Activated CD8-positive, alpha-beta T cell treated with anti-CD3 and anti-CD28 coated beads for 36 hours (primary cell): ENCODE measurements around the gene DRC7. TPM values are rescaled to one million over a fixed set of nuclear protein-coding genes. Genes with fewer than 3 reads are reported as not detected.

Experiments used
- ATAC-seq: fragments of 200-7000 bp; cut with Tn5 transposase; one replicate; pipeline ENCODE4 v1.10.0; 2021; ENCODE audit warnings: mild to moderate bottlenecking, moderate library complexity
- CTCF ChIA-PET: fragments of 350-600 bp; sonication (Branson Sonifier 250); formaldehyde crosslinking; loops from one replicate; lab custom pipeline; 2021; ENCODE audit warnings: antibody characterized with exemption; lab: Charles Lee
- POLR2A ChIA-PET: fragments of 350-600 bp; sonication (Branson Sonifier 250); formaldehyde crosslinking; loops from one replicate; lab custom pipeline; 2021; ENCODE audit warnings: antibody characterized with exemption; lab: Charles Lee
- DNase-seq: peaks from one replicate; pipeline ENCODE4 v3.0.0-alpha.2; 2020
- H3K27ac Mint-ChIP-seq: one replicate; pipeline ENCODE4 v1.8.0; 2021; ENCODE audit warnings: mild to moderate bottlenecking, mixed read lengths
- H3K27me3 Mint-ChIP-seq: one replicate; pipeline ENCODE4 v1.8.0; 2021; ENCODE audit warnings: mixed read lengths
- H3K36me3 Mint-ChIP-seq: one replicate; pipeline ENCODE4 v1.8.0; 2021; ENCODE audit warnings: low read depth, mixed read lengths
- H3K4me1 Mint-ChIP-seq: one replicate; pipeline ENCODE4 v1.8.0; 2021; ENCODE audit warnings: low read depth, mixed read lengths
- H3K4me3 Mint-ChIP-seq: one replicate; pipeline ENCODE4 v1.8.0; 2021; ENCODE audit warnings: mild to moderate bottlenecking, moderate library complexity, mixed read lengths
- H3K9me3 Mint-ChIP-seq: one replicate; pipeline ENCODE4 v1.8.0; 2021; ENCODE audit warnings: mixed read lengths
- intact Hi-C: fragments of 100-400 bp; cut with micrococcal nuclease; formaldehyde crosslinking; loops from one replicate; pipeline ENCODE4 v1.10.0; 2022
- total RNA-seq, 2 experiments: library from RNA; stranded (reverse); gene quantifications; one replicate each; pipeline ENCODE4 v1.2.3, GENCODE V29; 2021
- TF ChIP-seq, protein P1 (sequence below): fragments of 200-600 bp; IDR thresholded peaks from one replicate; pipeline ENCODE4 v1.8.0; 2022; ENCODE audit warnings: antibody characterized with exemption, mild to moderate bottlenecking

Gene DRC7
- total RNA-seq, 2 experiments from 2014 or later = 0.58 TPM; not detected in 1

DNA sequence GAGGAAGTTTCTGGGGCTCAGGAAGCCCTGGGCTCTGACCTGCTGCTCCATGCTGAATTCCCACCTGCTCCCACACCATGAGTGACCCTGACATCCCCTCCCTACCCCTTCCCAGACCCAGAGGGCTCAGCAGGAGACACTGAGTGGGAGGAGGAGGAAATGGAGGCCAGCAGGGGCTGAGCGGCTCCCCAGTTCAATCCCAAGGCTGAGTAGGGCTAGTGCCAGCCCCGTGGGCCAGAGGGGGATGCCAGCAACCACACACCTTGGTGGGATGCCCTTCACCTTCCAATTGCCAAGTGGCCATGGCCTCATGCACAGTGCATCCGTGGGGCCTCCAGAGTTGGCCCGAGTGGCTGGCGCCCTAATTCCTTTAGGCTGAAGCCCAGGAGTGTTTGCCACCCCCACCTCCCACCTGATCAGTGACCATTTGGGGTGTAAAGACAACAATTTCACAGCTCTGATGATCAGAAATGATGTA is 27.5 kb upstream of the DRC7 start:
- no peaks in the 10 kb centered on the region for H3K9me3 Mint-ChIP-seq
- intact Hi-C loops = no loop called here
- no peak overlapping the region for H3K4me3 Mint-ChIP-seq
- no peaks in the 10 kb centered on the region for H3K27me3 Mint-ChIP-seq
- ChIA-PET CTCF (interaction anchor here (0.7 to 1.4 kb wide), 4 partner anchors 12 to 91 kb away, joined by 3 to 4 read pairs (median 3); no protein-coding TSS in a partner anchor), POLR2A (no interaction called here)
- DNase-seq (no peak), ATAC-seq (no peak)
- H3K27ac Mint-ChIP-seq = no peak overlapping the region
- TF ChIP-seq, protein P1, sequence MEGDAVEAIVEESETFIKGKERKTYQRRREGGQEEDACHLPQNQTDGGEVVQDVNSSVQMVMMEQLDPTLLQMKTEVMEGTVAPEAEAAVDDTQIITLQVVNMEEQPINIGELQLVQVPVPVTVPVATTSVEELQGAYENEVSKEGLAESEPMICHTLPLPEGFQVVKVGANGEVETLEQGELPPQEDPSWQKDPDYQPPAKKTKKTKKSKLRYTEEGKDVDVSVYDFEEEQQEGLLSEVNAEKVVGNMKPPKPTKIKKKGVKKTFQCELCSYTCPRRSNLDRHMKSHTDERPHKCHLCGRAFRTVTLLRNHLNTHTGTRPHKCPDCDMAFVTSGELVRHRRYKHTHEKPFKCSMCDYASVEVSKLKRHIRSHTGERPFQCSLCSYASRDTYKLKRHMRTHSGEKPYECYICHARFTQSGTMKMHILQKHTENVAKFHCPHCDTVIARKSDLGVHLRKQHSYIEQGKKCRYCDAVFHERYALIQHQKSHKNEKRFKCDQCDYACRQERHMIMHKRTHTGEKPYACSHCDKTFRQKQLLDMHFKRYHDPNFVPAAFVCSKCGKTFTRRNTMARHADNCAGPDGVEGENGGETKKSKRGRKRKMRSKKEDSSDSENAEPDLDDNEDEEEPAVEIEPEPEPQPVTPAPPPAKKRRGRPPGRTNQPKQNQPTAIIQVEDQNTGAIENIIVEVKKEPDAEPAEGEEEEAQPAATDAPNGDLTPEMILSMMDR = no peak
- H3K4me1 Mint-ChIP-seq = no peaks in the 10 kb centered on the region
- no peaks in the 10 kb centered on the region for H3K36me3 Mint-ChIP-seq

DNA sequence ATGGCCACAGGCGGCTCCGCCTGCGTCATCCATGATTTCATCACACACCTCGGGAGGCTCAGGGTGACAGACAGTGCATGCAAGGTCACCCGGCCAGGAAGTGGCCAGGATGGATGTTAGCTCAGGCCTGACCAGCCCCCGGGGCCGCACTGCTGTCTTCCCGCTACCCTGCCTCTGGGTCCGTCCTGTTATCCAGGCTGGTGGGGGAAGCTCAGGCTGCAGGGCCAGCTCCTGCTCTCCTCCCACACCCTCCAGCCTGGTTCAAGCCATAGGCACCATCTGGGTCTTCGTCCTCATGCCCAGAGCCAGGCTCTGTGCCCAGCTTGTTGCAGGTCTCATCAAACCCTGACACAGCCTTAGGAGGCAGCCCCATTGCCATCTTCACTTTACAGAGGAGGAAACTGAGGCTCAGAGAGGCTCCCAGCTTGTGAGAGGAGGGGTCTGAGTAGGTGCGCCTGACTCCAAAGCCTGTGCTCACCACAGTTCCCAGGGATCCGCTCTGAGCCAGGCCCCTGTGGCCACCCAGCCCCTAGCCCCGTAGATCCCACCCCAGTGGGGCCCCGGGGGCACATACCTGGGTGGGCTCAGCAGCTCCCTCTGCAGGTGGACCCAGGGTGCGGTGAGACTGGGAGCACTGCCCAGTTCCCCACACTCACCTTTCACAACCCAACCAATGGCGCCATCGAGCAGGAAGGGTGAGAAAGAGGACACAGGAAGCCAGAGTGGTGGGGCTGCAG is 26.9 kb upstream of the DRC7 start:
- ATAC-seq = no peak
- no peak for DNase-seq
- ChIA-PET CTCF (interaction anchor here (0.7 to 1.4 kb wide), 4 partner anchors 13 to 92 kb away, joined by 3 to 4 read pairs (median 3); no protein-coding TSS in a partner anchor), POLR2A (interaction anchor here (0.6 to 1.2 kb wide), 2 partner anchors 22 to 227 kb away, joined by 3 read pairs; no protein-coding TSS in a partner anchor)
- Mint-ChIP-seq H3K36me3 (no peaks in the 10 kb centered on the region), H3K4me1 (no peaks in the 10 kb centered on the region), H3K27me3 (no peaks in the 10 kb centered on the region), H3K9me3 (no peaks in the 10 kb centered on the region), H3K4me3 (no peak overlapping the region), H3K27ac (no peak overlapping the region)
- TF ChIP-seq, protein P1 = no peak
- intact Hi-C loops = no loop called here

DNA sequence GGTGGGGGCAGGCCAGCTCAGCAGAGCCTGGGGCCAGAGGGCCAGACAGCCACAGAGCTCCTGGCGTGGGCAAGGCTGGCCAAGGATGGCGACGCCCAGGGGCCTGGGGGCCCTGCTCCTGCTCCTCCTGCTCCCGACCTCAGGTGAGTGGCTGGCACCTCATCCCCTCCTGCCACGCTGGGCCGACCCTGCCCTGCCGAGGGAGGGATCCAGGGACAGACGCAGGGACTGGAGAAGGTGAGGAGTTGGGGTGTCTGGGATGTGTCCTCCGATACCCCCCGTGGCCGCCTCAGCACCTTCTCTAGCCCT is 26.4 kb upstream of the DRC7 start, which contains the start of gene ADGRG3:
Gene ADGRG3, plus strand, starts transcription at position 44 of the 309 bp plus-strand sequence. Its CDS starts 42 bp downstream, at position 86.
- CTCF ChIA-PET = interaction anchor here (1.1 to 1.4 kb wide), 2 partner anchors 57 to 92 kb away, joined by 3 to 4 read pairs; no protein-coding TSS in a partner anchor
- POLR2A ChIA-PET = interaction anchor here (0.6 to 1.2 kb wide), 2 partner anchors 21 to 227 kb away, joined by 3 read pairs; no protein-coding TSS in a partner anchor
- Mint-ChIP-seq H3K27me3 (no peaks in the 10 kb centered on the region), H3K36me3 (no peaks in the 10 kb centered on the region), H3K4me3 (no peak within 1 kb of the TSS), H3K4me1 (no peaks in the 10 kb centered on the region), H3K9me3 (no peaks in the 10 kb centered on the region), H3K27ac (no peak within 1 kb of the TSS)
- no peak for ATAC-seq
- TF ChIP-seq, protein P1 = no peak
- no peak for DNase-seq
- intact Hi-C loops = no loop called here

DNA sequence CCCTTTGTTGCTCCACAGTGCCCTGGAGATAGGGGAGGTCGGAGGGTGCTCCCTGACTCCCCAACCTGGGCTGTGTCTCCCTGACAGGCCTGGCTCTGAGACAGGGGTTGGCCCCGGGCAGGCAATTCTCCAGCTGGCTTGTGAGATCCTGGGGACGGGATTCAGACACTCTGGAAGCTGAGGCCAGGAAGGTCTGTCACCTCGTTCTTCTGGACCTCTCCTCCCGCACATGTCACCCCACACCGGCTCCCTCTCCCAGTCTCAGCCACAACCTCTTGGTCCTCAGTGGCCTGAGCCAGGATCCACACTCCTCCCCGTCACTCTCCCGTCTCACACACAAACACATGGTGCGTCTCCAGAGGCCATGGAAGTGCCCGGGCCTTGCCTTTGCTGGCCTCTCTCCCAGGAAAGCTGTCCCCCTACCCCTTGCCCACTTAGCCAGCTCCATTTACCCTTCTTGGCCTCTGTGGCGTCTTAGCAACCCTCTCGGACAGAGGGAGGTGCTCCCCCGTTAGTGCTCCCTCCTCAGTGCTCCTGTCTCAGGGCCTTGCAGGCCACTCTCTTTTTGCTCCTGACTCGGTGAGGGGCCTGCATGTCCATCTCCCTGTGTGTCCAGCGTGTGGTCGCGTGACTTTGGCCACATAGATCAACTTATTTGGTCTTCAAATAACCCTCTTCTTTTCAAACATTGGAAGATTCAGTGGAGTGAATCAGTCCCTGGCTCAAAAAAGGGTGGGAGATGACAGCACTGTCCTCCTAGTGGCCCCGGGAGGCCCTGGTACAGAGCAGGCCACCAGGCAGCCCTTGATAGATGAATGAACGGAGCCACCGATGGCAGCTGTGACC is 25.8 kb upstream of the DRC7 start:
- Mint-ChIP-seq H3K27ac (no peak overlapping the region), H3K36me3 (no peaks in the 10 kb centered on the region), H3K27me3 (no peaks in the 10 kb centered on the region), H3K9me3 (no peaks in the 10 kb centered on the region), H3K4me3 (no peak overlapping the region), H3K4me1 (no peaks in the 10 kb centered on the region)
- intact Hi-C loops = no loop called here
- ChIA-PET CTCF (no interaction called here), POLR2A (interaction anchor here (1.2 kb wide), 1 partner anchor 21 kb away, joined by 3 read pairs; no protein-coding TSS in a partner anchor)
- DNase-seq = no peak
- TF ChIP-seq, protein P1 = no peak
- no peak for ATAC-seq
